KG1 (cell line): Measurements from ENCODE around the gene CD70.
"Not testable (repeated sequence)": the region's sequence is repeated elsewhere in the genome, so short reads cannot be mapped to it uniquely, and the experiment has no call there.

Experiments used
- DNase-seq: peaks from one replicate; lab custom pipeline; 2025; lab: John Stamatoyannopoulos, UW

The CD70 gene

GRCh38 chr19:6570764-6571163 lies 20.2 kb downstream of the CD70 start:
- DNase-seq: no peak

- DNase-seq: no peak
Observed at GRCh38 chr19:6568816-6569215, 22.1 kb downstream of the CD70 start.

- no peak for DNase-seq
Observed at GRCh38 chr19:6568010-6568526, 22.9 kb downstream of the CD70 start.

- DNase-seq: not testable (repeated sequence)
Observed at GRCh38 chr19:6566727-6567126, 24.2 kb downstream of the CD70 start.

GRCh38 chr19:6564393-6564792 lies 26.6 kb downstream of the CD70 start:
- no peak for DNase-seq

- not testable (repeated sequence) for DNase-seq
Observed at GRCh38 chr19:6562437-6562836, 28.5 kb downstream of the CD70 start.

- DNase-seq: no peak
Observed at GRCh38 chr19:6556480-6557195, 34.3 kb downstream of the CD70 start.

- DNase-seq: no peak
Observed at GRCh38 chr19:6556043-6556449, 34.9 kb downstream of the CD70 start.

GRCh38 chr19:6551607-6552450 lies 39.1 kb downstream of the CD70 start:
- DNase-seq: no peak

- DNase-seq: no peak
Observed at GRCh38 chr19:6551091-6551490, 39.9 kb downstream of the CD70 start.

- DNase-seq: not testable (repeated sequence)
Observed at GRCh38 chr19:6550679-6551078, 40.3 kb downstream of the CD70 start.

- DNase-seq: no peak
Observed at GRCh38 chr19:6543866-6544347, 47.0 kb downstream of the CD70 start.

- no peak for DNase-seq
Observed at GRCh38 chr19:6540918-6541689, 49.8 kb downstream of the CD70 start.

GRCh38 chr19:6539514-6539913 lies 51.4 kb downstream of the CD70 start:
- DNase-seq: no peak
